Skeletal muscle tissue (tissue), 4 donors: ENCODE results near the gene NCK1. TPM values are rescaled to one million over a fixed set of nuclear protein-coding genes. Genes with fewer than 3 reads are reported as not detected.

Experiments used
- H3K27ac ChIP-seq: one replicate; pipeline ENCODE4 v1.7.0; 2013; ENCODE audit warnings: mild to moderate bottlenecking, low read depth, low read length, inconsistent platforms
- H3K27me3 ChIP-seq, 3 donors: one replicate each; pipeline ENCODE4 v1.7.0; 2013; ENCODE audit warnings: low read length in 3 of 3; ENCODE audit not compliant: control insufficient read depth in 3 of 3, insufficient read depth in 3 of 3
- H3K36me3 ChIP-seq, 3 donors: one replicate each; pipeline ENCODE4 v1.7.0; 2013; ENCODE audit warnings: low read length in 3 of 3; ENCODE audit not compliant: control insufficient read depth in 3 of 3, insufficient read depth in 3 of 3
- H3K4me1 ChIP-seq, 3 donors: one replicate each; pipeline ENCODE4 v1.7.0; 2013; ENCODE audit warnings: low read length in 3 of 3, mild to moderate bottlenecking in 3 of 3; ENCODE audit not compliant: control insufficient read depth in 3 of 3, insufficient read depth in 3 of 3
- H3K4me3 ChIP-seq, 3 donors: one replicate each; pipeline ENCODE4 v1.7.0; 2013; ENCODE audit warnings: low read length in 3 of 3
- H3K9ac ChIP-seq, 3 donors: one replicate each; pipeline ENCODE4 v1.7.0; 2013; ENCODE audit warnings: low read length in 3 of 3, mild to moderate bottlenecking in 3 of 3, moderate library complexity in 2 of 3, low read depth in 1 of 3
- H3K9me3 ChIP-seq, 3 donors: one replicate each; pipeline ENCODE4 v1.7.0; 2013; ENCODE audit warnings: low read length in 3 of 3; ENCODE audit not compliant: control insufficient read depth in 3 of 3
- total RNA-seq: library from RNA; depleted of rRNA; stranded (reverse); fragments of >200 nt; gene quantifications from one replicate; pipeline ENCODE4 v1.2.3, GENCODE V29; 2014
- donor health status: Osteomylitis.

The NCK1 gene
- total RNA-seq, 1 donor from 2014 or later = 36.5 TPM

DNA sequence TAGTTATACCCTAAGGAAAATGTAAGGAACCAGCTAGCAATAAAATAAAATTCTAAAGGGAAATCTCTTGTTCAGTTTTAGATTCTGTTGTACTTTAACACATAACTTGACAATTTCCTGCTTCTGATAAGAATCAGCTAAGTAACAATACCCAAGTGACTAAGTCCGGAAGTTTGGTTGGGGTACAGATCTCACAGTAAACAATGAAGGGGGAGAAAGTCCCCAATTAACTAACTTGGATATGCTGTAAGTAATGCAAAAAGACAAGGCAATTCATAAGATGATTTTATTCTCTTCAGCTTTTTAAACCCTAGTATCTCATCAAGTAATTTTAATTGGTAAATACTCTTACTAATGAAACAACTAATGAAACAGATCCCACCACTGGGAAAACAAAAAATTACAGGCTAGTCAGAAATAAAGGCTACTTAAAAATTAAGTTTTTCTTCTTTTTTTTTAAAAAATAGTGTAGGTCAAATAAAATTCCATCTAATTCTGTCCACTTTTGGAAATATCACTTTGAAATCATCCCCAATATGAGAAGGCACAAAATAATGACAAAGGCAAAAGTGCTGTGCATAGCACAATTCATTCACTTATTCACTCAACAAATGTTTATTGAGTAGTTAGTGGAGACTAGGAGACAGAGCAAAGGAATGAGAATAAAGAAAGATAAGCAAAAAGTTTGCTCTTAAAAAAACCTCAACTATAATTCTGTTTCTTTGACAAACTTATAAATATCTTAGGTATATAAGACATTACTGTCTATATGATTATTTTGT is 58.0 kb downstream of the NCK1 start:
- H3K27ac ChIP-seq = no peak overlapping the region
- no peaks in the 10 kb centered on the region for H3K36me3 ChIP-seq
- H3K4me1 ChIP-seq = peaks cover 3 to 12% (median 8%) of the 10 kb centered on the region in 3 donors
- no peaks in the 10 kb centered on the region for H3K9me3 ChIP-seq
- no peak overlapping the region for H3K4me3 ChIP-seq
- no peak overlapping the region for H3K9ac ChIP-seq
- no peaks in the 10 kb centered on the region for H3K27me3 ChIP-seq

DNA sequence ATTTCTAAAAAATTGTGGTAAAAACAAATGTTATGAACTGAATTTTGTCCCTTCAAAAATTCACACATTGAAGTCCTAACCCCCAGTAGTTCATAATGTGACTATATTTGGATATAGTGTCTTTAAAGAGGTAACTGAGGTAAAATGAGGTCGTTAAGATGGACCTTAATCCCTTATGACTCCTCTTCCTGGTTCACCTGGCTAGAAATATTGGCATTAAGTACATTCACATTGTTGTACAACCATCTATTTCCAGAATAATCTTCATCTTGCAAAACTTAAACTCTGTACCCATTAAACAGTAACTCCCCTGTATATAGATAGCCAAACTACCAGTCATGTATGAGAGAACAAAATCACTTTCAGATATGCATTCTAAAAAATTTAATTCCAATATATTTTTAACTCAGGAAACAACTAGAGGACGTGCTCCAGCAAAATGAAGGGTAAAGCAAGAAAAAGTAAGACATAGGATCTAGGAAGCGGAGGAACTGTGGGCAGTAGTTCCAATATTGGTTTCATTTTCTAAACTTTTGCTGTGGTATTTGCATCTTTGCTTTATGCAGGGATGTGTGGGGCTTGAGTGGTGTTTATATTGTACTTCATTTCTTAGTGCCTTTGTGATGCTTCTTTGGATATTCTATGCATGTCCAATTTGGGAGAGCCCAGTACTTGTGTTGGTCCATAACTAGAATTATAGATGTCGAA is 59.0 kb downstream of the NCK1 start:
- no peaks in the 10 kb centered on the region for H3K36me3 ChIP-seq
- no peak overlapping the region for H3K9ac ChIP-seq
- H3K4me3 ChIP-seq = no peak overlapping the region
- no peak overlapping the region for H3K27ac ChIP-seq
- H3K27me3 ChIP-seq = no peaks in the 10 kb centered on the region
- H3K9me3 ChIP-seq = no peaks in the 10 kb centered on the region
- peaks cover 3 to 12% (median 12%) of the 10 kb centered on the region in 3 donors for H3K4me1 ChIP-seq

- no peak overlapping the region for H3K4me3 ChIP-seq
- no peak overlapping the region for H3K27ac ChIP-seq
These were observed 63.6 kb downstream of the NCK1 start for GRCh38 chr3:136925425-136926190.

DNA sequence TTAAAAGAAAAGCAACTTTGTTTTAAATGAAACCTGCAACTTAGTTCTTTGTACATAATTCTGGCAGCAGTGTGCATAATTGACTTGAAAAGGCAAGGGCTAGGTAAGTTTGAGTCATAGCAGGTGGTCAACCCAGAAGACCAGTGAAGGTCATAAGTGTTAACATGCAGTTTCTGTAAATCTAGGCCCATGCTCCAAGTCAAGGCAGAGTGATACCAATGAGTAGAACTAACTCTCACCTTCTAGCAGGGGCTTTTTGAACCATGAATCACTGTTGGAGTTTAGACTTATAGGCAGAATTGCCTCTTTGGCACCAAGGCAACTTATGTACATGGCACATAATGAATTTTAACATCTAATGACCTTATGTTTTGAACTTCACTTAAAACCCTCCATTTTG is 66.2 kb downstream of the NCK1 start:
- Histone ChIP-seq H3K36me3 (peaks cover 0 to 4% (median 0%) of the 10 kb centered on the region in 3 donors), H3K27ac (no peak overlapping the region), H3K4me3 (no peak overlapping the region), H3K9me3 (no peaks in the 10 kb centered on the region), H3K27me3 (no peaks in the 10 kb centered on the region), H3K9ac (no peak overlapping the region), H3K4me1 (peaks cover 0 to 4% (median 0%) of the 10 kb centered on the region in 3 donors)

More at GRCh38 chr3:136925425-136926190, 63.6 kb downstream of the NCK1 start:
- Histone ChIP-seq H3K9me3 (no peaks in the 10 kb centered on the region), H3K36me3 (peaks cover 0 to 4% (median 0%) of the 10 kb centered on the region in 3 donors), H3K9ac (no peak overlapping the region), H3K27me3 (no peaks in the 10 kb centered on the region), H3K4me1 (peaks cover 0 to 4% (median 0%) of the 10 kb centered on the region in 3 donors)

GRCh38 chr3:136929977-136930670 is 68.1 kb downstream of the NCK1 start:
- H3K4me3 ChIP-seq = peak overlapping the region in 1 of 3 donors; percentile 46
- no peaks in the 10 kb centered on the region for H3K9me3 ChIP-seq
- no peaks in the 10 kb centered on the region for H3K27me3 ChIP-seq
- H3K9ac ChIP-seq = no peak overlapping the region
- H3K36me3 ChIP-seq = peaks cover 0 to 4% (median 4%) of the 10 kb centered on the region in 3 donors
- H3K4me1 ChIP-seq = peaks cover 0 to 4% (median 0%) of the 10 kb centered on the region in 3 donors
- no peak overlapping the region for H3K27ac ChIP-seq

DNA sequence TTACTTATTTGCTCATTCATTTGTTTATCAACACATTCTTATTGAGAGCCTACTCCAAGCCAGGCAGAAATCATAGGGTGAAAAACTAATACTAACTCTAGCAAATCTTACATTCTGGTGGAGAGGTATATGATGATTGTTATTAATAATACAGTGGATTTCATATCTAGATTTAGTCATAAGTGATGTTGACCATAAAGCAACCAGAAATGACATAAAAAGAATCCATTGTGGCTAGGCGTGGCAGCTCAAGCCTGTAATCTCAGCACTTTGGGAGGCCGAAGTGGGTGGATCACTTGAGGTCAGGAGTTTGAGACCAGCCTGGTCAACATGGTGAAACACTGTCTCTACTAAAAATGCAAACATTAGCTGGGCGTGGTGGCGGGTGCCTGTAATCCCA is 69.6 kb downstream of the NCK1 start:
- peak overlapping the region in 1 of 3 donors; percentile 54 for H3K4me3 ChIP-seq
- no peaks in the 10 kb centered on the region for H3K4me1 ChIP-seq
- H3K9ac ChIP-seq = no peak overlapping the region
- H3K27me3 ChIP-seq = no peaks in the 10 kb centered on the region
- H3K36me3 ChIP-seq = peaks cover 0 to 8% (median 4%) of the 10 kb centered on the region in 3 donors
- H3K9me3 ChIP-seq = no peaks in the 10 kb centered on the region
- no peak overlapping the region for H3K27ac ChIP-seq

DNA sequence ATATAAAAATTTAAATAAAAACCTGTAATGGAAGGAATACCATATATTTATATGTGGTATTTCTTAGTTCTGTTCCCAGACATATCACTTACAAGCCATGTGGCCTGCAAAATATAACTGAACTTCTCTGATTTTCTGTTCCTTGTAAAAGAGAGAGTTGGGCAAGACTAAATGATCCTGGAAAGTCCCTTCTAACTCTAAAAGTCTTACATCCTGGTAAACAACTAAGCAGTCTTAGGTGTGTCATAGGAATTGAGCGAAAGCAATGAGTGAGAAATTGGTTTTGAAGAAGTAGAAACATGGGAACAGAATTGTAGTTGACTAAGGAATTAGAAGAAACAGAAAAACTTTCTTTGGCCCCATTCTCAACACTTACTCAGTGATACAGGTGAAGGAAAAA is 70.5 kb downstream of the NCK1 start:
- H3K9me3 ChIP-seq = no peaks in the 10 kb centered on the region
- H3K4me3 ChIP-seq = peak overlapping the region in 1 of 3 donors; percentile 25
- no peak overlapping the region for H3K9ac ChIP-seq
- peaks cover 0 to 8% (median 4%) of the 10 kb centered on the region in 3 donors for H3K36me3 ChIP-seq
- no peaks in the 10 kb centered on the region for H3K27me3 ChIP-seq
- no peaks in the 10 kb centered on the region for H3K4me1 ChIP-seq
- H3K27ac ChIP-seq = no peak overlapping the region

DNA sequence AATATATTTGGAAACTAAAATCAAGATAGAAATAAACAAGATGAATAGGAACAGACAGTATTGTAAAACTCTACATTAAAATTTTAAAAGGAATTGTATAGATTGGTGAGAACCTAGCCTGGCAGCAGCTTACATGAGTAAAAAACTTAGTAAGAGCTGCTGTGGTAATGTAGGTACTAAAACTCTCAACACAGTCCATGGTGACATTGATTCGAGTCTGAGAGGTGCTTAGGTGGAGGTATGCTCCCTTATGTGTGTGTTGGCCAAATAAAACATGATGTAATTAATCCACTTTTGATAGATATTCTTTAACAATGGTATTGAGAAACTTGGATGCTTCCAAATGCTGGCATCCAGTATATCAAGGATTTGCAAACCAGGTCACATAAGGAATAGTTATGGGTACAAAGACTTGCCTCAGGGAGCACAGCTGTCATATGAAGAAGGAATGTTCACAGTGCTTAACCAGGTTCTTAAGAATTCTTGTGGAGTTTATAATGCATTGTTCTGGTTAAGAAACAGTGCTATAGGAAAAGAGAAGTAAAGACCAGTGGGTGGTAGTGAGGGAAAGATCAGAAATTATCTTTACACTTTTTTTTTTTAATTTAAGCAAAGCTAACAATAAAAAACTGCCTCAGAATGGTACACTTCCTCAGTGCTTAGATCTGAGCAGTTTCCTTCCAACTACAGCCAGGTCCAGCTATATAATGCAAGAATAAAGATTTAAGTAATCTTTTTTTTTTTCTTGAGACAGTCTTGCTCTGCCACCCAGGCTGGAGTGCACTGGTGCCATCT is 71.2 kb downstream of the NCK1 start:
- H3K27me3 ChIP-seq = no peaks in the 10 kb centered on the region
- peaks cover 0 to 3% (median 0%) of the 10 kb centered on the region in 3 donors for H3K4me1 ChIP-seq
- H3K9ac ChIP-seq = no peak overlapping the region
- H3K27ac ChIP-seq = no peak overlapping the region
- peak overlapping the region in 1 of 3 donors; percentile 4 for H3K4me3 ChIP-seq
- no peaks in the 10 kb centered on the region for H3K9me3 ChIP-seq
- peaks cover 0 to 8% (median 3%) of the 10 kb centered on the region in 3 donors for H3K36me3 ChIP-seq

DNA sequence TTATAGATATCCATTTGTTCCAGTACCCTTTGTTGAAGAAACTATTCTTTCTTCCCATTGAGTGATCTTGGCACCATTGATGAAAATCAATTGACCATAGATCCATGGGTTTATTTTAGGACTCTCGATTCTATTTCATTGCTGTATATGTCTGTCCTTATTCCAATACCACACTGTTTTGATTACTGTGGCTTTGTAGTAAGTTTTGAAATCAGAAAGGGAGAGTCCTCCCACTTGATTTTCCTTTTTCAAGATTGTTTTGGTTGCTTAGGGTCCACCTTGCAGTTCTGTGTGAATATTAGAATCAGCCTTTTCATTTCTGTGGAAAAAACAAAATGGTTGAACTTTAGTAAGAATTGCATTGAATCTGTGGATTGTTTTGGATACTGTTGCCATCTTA is 75.2 kb downstream of the NCK1 start:
- H3K9me3 ChIP-seq = no peaks in the 10 kb centered on the region
- peaks cover 0 to 8% (median 0%) of the 10 kb centered on the region in 3 donors for H3K36me3 ChIP-seq
- no peak overlapping the region for H3K9ac ChIP-seq
- no peak overlapping the region for H3K27ac ChIP-seq
- no peaks in the 10 kb centered on the region for H3K27me3 ChIP-seq
- peaks cover 0 to 9% (median 0%) of the 10 kb centered on the region in 3 donors for H3K4me1 ChIP-seq
- no peak overlapping the region for H3K4me3 ChIP-seq
